ENCODE results near the gene BRD7. TPM values are rescaled to one million over a fixed set of nuclear protein-coding genes. Genes with fewer than 3 reads are reported as not detected.

The BRD7 gene
- total and polyA plus RNA-seq, 7 donors: 34.2 to 56.4 (median 52.0) TPM

GRCh38 chr16:50335196-50335958 lies 33.4 kb downstream of the BRD7 start:
- intact Hi-C loops (cut with DNase I): no loop called here
- no peak for DNase-seq
- Histone ChIP-seq H3K27ac (peak overlapping the region; percentile 75 to 82 (median 78)), H3K4me3 (no peak overlapping the region), H3K36me3 (peaks cover 0 to 10% (median 0%) of the 10 kb centered on the region in 4 donors), H3K4me1 (peaks cover 0 to 71% (median 33%) of the 10 kb centered on the region in 4 donors), H3K27me3 (no peaks in the 10 kb centered on the region), H3K9me3 (no peaks in the 10 kb centered on the region)
- 69 to 77% methylated on average over 8 of the region's 8 CpGs for WGBS, 2 donors
- TF ChIP-seq EP300 (IDR thresholded peaks at IDR 0.05): no peak
- TF ChIP-seq POLR2AphosphoS5 (IDR thresholded peaks at IDR 0.05): peak in 2 of 4 donors; percentile 21 to 41

GRCh38 chr16:50334106-50334975 lies 34.4 kb downstream of the BRD7 start:
- no peak for DNase-seq
- Histone ChIP-seq H3K9me3 (no peaks in the 10 kb centered on the region), H3K27ac (peak overlapping the region; percentile 75 to 82 (median 78)), H3K4me1 (peaks cover 0 to 71% (median 42%) of the 10 kb centered on the region in 4 donors), H3K36me3 (peaks cover 0 to 8% (median 0%) of the 10 kb centered on the region in 4 donors), H3K4me3 (no peak overlapping the region), H3K27me3 (no peaks in the 10 kb centered on the region)
- 69 to 79% methylated on average over 14 of the region's 14 CpGs for WGBS, 2 donors
- TF ChIP-seq CTCF (IDR thresholded peaks at IDR 0.05) (no peak), EP300 (IDR thresholded peaks at IDR 0.05) (no peak), POLR2A (IDR thresholded peaks at IDR 0.05) (no peak), POLR2AphosphoS5 (IDR thresholded peaks at IDR 0.05) (no peak)
- intact Hi-C loops (cut with DNase I): loop anchor here (5.0 kb wide), 1 partner anchor 33 kb away; the partner anchor contains the start of gene BRD7

DNA sequence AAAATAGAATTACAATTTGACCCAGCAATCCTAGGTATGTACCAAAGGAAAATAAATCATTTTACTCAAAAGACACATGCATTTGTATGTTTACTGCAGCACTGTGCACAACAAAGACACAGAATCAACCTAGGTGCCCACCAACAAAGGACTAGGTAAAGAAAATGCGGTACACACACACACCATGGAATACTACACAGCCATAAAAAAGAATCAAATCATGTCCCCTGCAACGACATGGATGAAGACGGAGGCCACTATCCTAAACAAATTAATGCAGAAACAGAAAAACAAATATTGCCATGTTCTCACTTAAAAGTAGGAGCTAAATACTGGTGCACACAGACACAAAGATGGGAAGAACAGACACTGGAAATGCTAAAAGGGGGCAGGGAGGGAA lies 36.2 kb downstream of the BRD7 start:
- Histone ChIP-seq H3K27ac (peak overlapping the region; percentile 50 to 82 (median 78)), H3K27me3 (no peaks in the 10 kb centered on the region), H3K4me3 (no peak overlapping the region), H3K4me1 (peaks cover 0 to 59% (median 39%) of the 10 kb centered on the region in 4 donors), H3K36me3 (peaks cover 0 to 9% (median 0%) of the 10 kb centered on the region in 4 donors), H3K9me3 (no peaks in the 10 kb centered on the region)
- intact Hi-C loops (cut with DNase I): loop anchor here (5.0 kb wide), 1 partner anchor 35 kb away; the partner anchor contains the start of gene BRD7
- no peak for TF ChIP-seq EP300 (IDR thresholded peaks at IDR 0.05)
- no peak for TF ChIP-seq POLR2AphosphoS5 (IDR thresholded peaks at IDR 0.05)
- TF ChIP-seq CTCF (IDR thresholded peaks at IDR 0.05): no peak
- TF ChIP-seq POLR2A (IDR thresholded peaks at IDR 0.05): no peak
- 97 to 99% methylated on average over 3 of the region's 3 CpGs for WGBS, 2 donors
- no peak for DNase-seq

GRCh38 chr16:50331570-50331969 lies 37.2 kb downstream of the BRD7 start:
- WGBS, 2 donors: 79 to 86% methylated on average over 5 of the region's 5 CpGs
- TF ChIP-seq POLR2A (IDR thresholded peaks at IDR 0.05): no peak
- no peaks in the 10 kb centered on the region for H3K27me3 ChIP-seq
- DNase-seq: no peak
- H3K36me3 ChIP-seq: peaks cover 0 to 11% (median 0%) of the 10 kb centered on the region in 4 donors
- peaks cover 0 to 63% (median 39%) of the 10 kb centered on the region in 4 donors for H3K4me1 ChIP-seq
- no peak overlapping the region for H3K4me3 ChIP-seq
- peak overlapping the region; percentile 50 to 82 (median 78) for H3K27ac ChIP-seq
- no peaks in the 10 kb centered on the region for H3K9me3 ChIP-seq
- intact Hi-C loops (cut with DNase I): loop anchor here (5.0 kb wide), 1 partner anchor 36 kb away; the partner anchor contains the start of gene BRD7

- peaks cover 0 to 31% (median 2%) of the 10 kb centered on the region in 4 donors for H3K36me3 ChIP-seq
- 77 to 79% methylated on average over 11 of the region's 11 CpGs for WGBS, 2 donors
Measured at GRCh38 chr16:50329446-50330189, 39.2 kb downstream of the BRD7 start.

More at GRCh38 chr16:50329446-50330189, 39.2 kb downstream of the BRD7 start:
- no peak for TF ChIP-seq POLR2AphosphoS5 (IDR thresholded peaks at IDR 0.05)
- TF ChIP-seq EP300 (IDR thresholded peaks at IDR 0.05): no peak
- TF ChIP-seq POLR2A (IDR thresholded peaks at IDR 0.05): no peak
- no peak for TF ChIP-seq CTCF (IDR thresholded peaks at IDR 0.05)
- intact Hi-C loops (cut with DNase I): loop anchor here (5.0 kb wide), 1 partner anchor 38 kb away; the partner anchor contains the start of gene BRD7
- no peak for DNase-seq
- Histone ChIP-seq H3K9me3 (no peaks in the 10 kb centered on the region), H3K27ac (peak overlapping the region; percentile 67 to 82 (median 78)), H3K4me1 (peaks cover 0 to 52% (median 31%) of the 10 kb centered on the region in 4 donors), H3K27me3 (no peaks in the 10 kb centered on the region), H3K4me3 (peak overlapping the region in 1 of 4 donors; percentile 9)

Data from sigmoid colon (tissue), 7 donors.